ENCODE measurements around the gene STX2. TPM values are rescaled to one million over a fixed set of nuclear protein-coding genes. Genes with fewer than 3 reads are reported as not detected.

STX2 gene
- total and polyA plus RNA-seq, 4 donors, result 15.8 to 31.5 (median 25.7) TPM

GRCh38 chr12:130804216-130804615 lies 34.8 kb downstream of the STX2 start:
- Histone ChIP-seq H3K4me1 (ENCODE audit: control insufficient read depth in 1 of 2, insufficient read depth in 2 of 2, low read length in 2 of 2) (no peaks in the 10 kb centered on the region), H3K36me3 (ENCODE audit: control insufficient read depth in 1 of 2, insufficient read depth in 2 of 2, low read length in 1 of 2) (peaks cover 0 to 3% of the 10 kb centered on the region in 2 donors), H3K27ac (ENCODE audit: low read depth in 1 of 2, low read length in 2 of 2) (no peak overlapping the region), H3K9me3 (ENCODE audit: control insufficient read depth, low read length) (no peaks in the 10 kb centered on the region), H3K4me3 (ENCODE audit: low read length in 2 of 2) (no peak overlapping the region), H3K27me3 (ENCODE audit: control insufficient read depth in 1 of 2, insufficient read depth in 2 of 2, low read length in 1 of 2) (no peaks in the 10 kb centered on the region)
- no peak for ATAC-seq (ENCODE audit: low FRiP score)
- no peak for DNase-seq
- WGBS, 2 donors, result 90 to 93% methylated on average over 14 of the region's 14 CpGs
- intact Hi-C loops (cut with DNase I), result no loop called here

GRCh38 chr12:130803702-130804101 lies 35.3 kb downstream of the STX2 start:
- intact Hi-C loops (cut with DNase I), result no loop called here
- no peaks in the 10 kb centered on the region for H3K27me3 ChIP-seq (ENCODE audit: control insufficient read depth in 1 of 2, insufficient read depth in 2 of 2, low read length in 1 of 2)
- no peak for ATAC-seq (ENCODE audit: low FRiP score)
- H3K4me1 ChIP-seq (ENCODE audit: control insufficient read depth in 1 of 2, insufficient read depth in 2 of 2, low read length in 2 of 2), result no peaks in the 10 kb centered on the region
- no peak overlapping the region for H3K4me3 ChIP-seq (ENCODE audit: low read length in 2 of 2)
- H3K27ac ChIP-seq (ENCODE audit: low read depth in 1 of 2, low read length in 2 of 2), result no peak overlapping the region
- peaks cover 0 to 3% of the 10 kb centered on the region in 2 donors for H3K36me3 ChIP-seq (ENCODE audit: control insufficient read depth in 1 of 2, insufficient read depth in 2 of 2, low read length in 1 of 2)
- WGBS, 2 donors, result 69 to 82% methylated on average over 5 of the region's 5 CpGs
- H3K9me3 ChIP-seq (ENCODE audit: control insufficient read depth, low read length), result no peaks in the 10 kb centered on the region
- no peak for DNase-seq

- H3K4me1 ChIP-seq (ENCODE audit: control insufficient read depth in 1 of 2, insufficient read depth in 2 of 2, low read length in 2 of 2), result no peaks in the 10 kb centered on the region
- 91 to 92% methylated on average over 2 of the region's 2 CpGs for WGBS, 2 donors
- no peak overlapping the region for H3K4me3 ChIP-seq (ENCODE audit: low read length in 2 of 2)
- ATAC-seq (ENCODE audit: low FRiP score) (no peak), DNase-seq (no peak)
- H3K36me3 ChIP-seq (ENCODE audit: control insufficient read depth in 1 of 2, insufficient read depth in 2 of 2, low read length in 1 of 2), result peaks cover 0 to 4% of the 10 kb centered on the region in 2 donors
- H3K27me3 ChIP-seq (ENCODE audit: control insufficient read depth in 1 of 2, insufficient read depth in 2 of 2, low read length in 1 of 2), result no peaks in the 10 kb centered on the region
- intact Hi-C loops (cut with DNase I), result no loop called here
- no peak overlapping the region for H3K27ac ChIP-seq (ENCODE audit: low read depth in 1 of 2, low read length in 2 of 2)
- H3K9me3 ChIP-seq (ENCODE audit: control insufficient read depth, low read length), result no peaks in the 10 kb centered on the region
Measured at GRCh38 chr12:130800312-130800711, 38.7 kb downstream of the STX2 start.

GRCh38 chr12:130799051-130799450 lies 40.0 kb downstream of the STX2 start:
- H3K27me3 ChIP-seq (ENCODE audit: control insufficient read depth in 1 of 2, insufficient read depth in 2 of 2, low read length in 1 of 2), result no peaks in the 10 kb centered on the region
- ATAC-seq (ENCODE audit: low FRiP score), result no peak
- intact Hi-C loops (cut with DNase I), result no loop called here
- no peak overlapping the region for H3K4me3 ChIP-seq (ENCODE audit: low read length in 2 of 2)
- H3K4me1 ChIP-seq (ENCODE audit: control insufficient read depth in 1 of 2, insufficient read depth in 2 of 2, low read length in 2 of 2), result no peaks in the 10 kb centered on the region
- DNase-seq, result no peak
- no peaks in the 10 kb centered on the region for H3K9me3 ChIP-seq (ENCODE audit: control insufficient read depth, low read length)
- peaks cover 0 to 4% of the 10 kb centered on the region in 2 donors for H3K36me3 ChIP-seq (ENCODE audit: control insufficient read depth in 1 of 2, insufficient read depth in 2 of 2, low read length in 1 of 2)
- H3K27ac ChIP-seq (ENCODE audit: low read depth in 1 of 2, low read length in 2 of 2), result no peak overlapping the region
- WGBS, 2 donors, result 87 to 92% methylated on average over 4 of the region's 4 CpGs

GRCh38 chr12:130796985-130797686 lies 41.9 kb downstream of the STX2 start:
- no peaks in the 10 kb centered on the region for H3K9me3 ChIP-seq (ENCODE audit: control insufficient read depth, low read length)
- ATAC-seq (ENCODE audit: low FRiP score), result no peak
- DNase-seq, result no peak
- H3K27me3 ChIP-seq (ENCODE audit: control insufficient read depth in 1 of 2, insufficient read depth in 2 of 2, low read length in 1 of 2), result no peaks in the 10 kb centered on the region
- WGBS, 2 donors, result 93 to 94% methylated on average over 19 of the region's 19 CpGs
- peaks cover 0 to 4% of the 10 kb centered on the region in 2 donors for H3K36me3 ChIP-seq (ENCODE audit: control insufficient read depth in 1 of 2, insufficient read depth in 2 of 2, low read length in 1 of 2)
- no peaks in the 10 kb centered on the region for H3K4me1 ChIP-seq (ENCODE audit: control insufficient read depth in 1 of 2, insufficient read depth in 2 of 2, low read length in 2 of 2)
- no peak overlapping the region for H3K27ac ChIP-seq (ENCODE audit: low read depth in 1 of 2, low read length in 2 of 2)
- no peak overlapping the region for H3K4me3 ChIP-seq (ENCODE audit: low read length in 2 of 2)
- intact Hi-C loops (cut with DNase I), result no loop called here

GRCh38 chr12:130795906-130796305 lies 43.1 kb downstream of the STX2 start:
- no peak overlapping the region for H3K27ac ChIP-seq (ENCODE audit: low read depth in 1 of 2, low read length in 2 of 2)
- WGBS, 2 donors, result 72 to 76% methylated on average over 6 of the region's 6 CpGs
- H3K9me3 ChIP-seq (ENCODE audit: control insufficient read depth, low read length), result no peaks in the 10 kb centered on the region
- no peaks in the 10 kb centered on the region for H3K4me1 ChIP-seq (ENCODE audit: control insufficient read depth in 1 of 2, insufficient read depth in 2 of 2, low read length in 2 of 2)
- H3K27me3 ChIP-seq (ENCODE audit: control insufficient read depth in 1 of 2, insufficient read depth in 2 of 2, low read length in 1 of 2), result no peaks in the 10 kb centered on the region
- DNase-seq (no peak), ATAC-seq (ENCODE audit: low FRiP score) (no peak)
- intact Hi-C loops (cut with DNase I), result no loop called here
- H3K4me3 ChIP-seq (ENCODE audit: low read length in 2 of 2), result no peak overlapping the region
- peaks cover 0 to 6% of the 10 kb centered on the region in 2 donors for H3K36me3 ChIP-seq (ENCODE audit: control insufficient read depth in 1 of 2, insufficient read depth in 2 of 2, low read length in 1 of 2)

- intact Hi-C loops (cut with DNase I), result no loop called here
- 76 to 84% methylated on average over 3 of the region's 3 CpGs for WGBS, 2 donors
- ATAC-seq (ENCODE audit: low FRiP score), result no peak
- DNase-seq, result no peak
- Histone ChIP-seq H3K27me3 (ENCODE audit: control insufficient read depth in 1 of 2, insufficient read depth in 2 of 2, low read length in 1 of 2) (no peaks in the 10 kb centered on the region), H3K4me1 (ENCODE audit: control insufficient read depth in 1 of 2, insufficient read depth in 2 of 2, low read length in 2 of 2) (no peaks in the 10 kb centered on the region), H3K9me3 (ENCODE audit: control insufficient read depth, low read length) (no peaks in the 10 kb centered on the region), H3K27ac (ENCODE audit: low read depth in 1 of 2, low read length in 2 of 2) (no peak overlapping the region), H3K4me3 (ENCODE audit: low read length in 2 of 2) (no peak overlapping the region), H3K36me3 (ENCODE audit: control insufficient read depth in 1 of 2, insufficient read depth in 2 of 2, low read length in 1 of 2) (peaks cover 0 to 6% of the 10 kb centered on the region in 2 donors)
Measured at GRCh38 chr12:130793554-130793849, 45.5 kb downstream of the STX2 start.

GRCh38 chr12:130792821-130793553 lies 46.1 kb downstream of the STX2 start:
- WGBS, 2 donors, result 83 to 86% methylated on average over 20 of the region's 20 CpGs

GRCh38 chr12:130791629-130792028 lies 47.4 kb downstream of the STX2 start:
- no peaks in the 10 kb centered on the region for H3K4me1 ChIP-seq (ENCODE audit: control insufficient read depth in 1 of 2, insufficient read depth in 2 of 2, low read length in 2 of 2)
- H3K4me3 ChIP-seq (ENCODE audit: low read length in 2 of 2), result no peak overlapping the region
- ATAC-seq (ENCODE audit: low FRiP score) (no peak), DNase-seq (no peak)
- WGBS, 2 donors, result 81% methylated on average over 10 of the region's 10 CpGs
- H3K27ac ChIP-seq (ENCODE audit: low read depth in 1 of 2, low read length in 2 of 2), result no peak overlapping the region
- intact Hi-C loops (cut with DNase I), result no loop called here
- H3K36me3 ChIP-seq (ENCODE audit: control insufficient read depth in 1 of 2, insufficient read depth in 2 of 2, low read length in 1 of 2), result peaks cover 0 to 4% of the 10 kb centered on the region in 2 donors
- no peaks in the 10 kb centered on the region for H3K27me3 ChIP-seq (ENCODE audit: control insufficient read depth in 1 of 2, insufficient read depth in 2 of 2, low read length in 1 of 2)
- no peaks in the 10 kb centered on the region for H3K9me3 ChIP-seq (ENCODE audit: control insufficient read depth, low read length)

More at GRCh38 chr12:130792821-130793553, 46.1 kb downstream of the STX2 start:
- Histone ChIP-seq H3K36me3 (ENCODE audit: control insufficient read depth in 1 of 2, insufficient read depth in 2 of 2, low read length in 1 of 2) (peaks cover 0 to 6% of the 10 kb centered on the region in 2 donors), H3K4me1 (ENCODE audit: control insufficient read depth in 1 of 2, insufficient read depth in 2 of 2, low read length in 2 of 2) (no peaks in the 10 kb centered on the region), H3K27me3 (ENCODE audit: control insufficient read depth in 1 of 2, insufficient read depth in 2 of 2, low read length in 1 of 2) (no peaks in the 10 kb centered on the region), H3K27ac (ENCODE audit: low read depth in 1 of 2, low read length in 2 of 2) (no peak overlapping the region), H3K4me3 (ENCODE audit: low read length in 2 of 2) (no peak overlapping the region), H3K9me3 (ENCODE audit: control insufficient read depth, low read length) (no peaks in the 10 kb centered on the region)
- ATAC-seq (ENCODE audit: low FRiP score) (no peak), DNase-seq (no peak)
- intact Hi-C loops (cut with DNase I), result no loop called here

All from aorta (tissue), 5 donors.